Measurements from ENCODE around the gene FMR1NB. TPM values are rescaled to one million over a fixed set of nuclear protein-coding genes. Genes with fewer than 3 reads are reported as not detected.

The FMR1NB gene
- total and polyA plus RNA-seq, 10 of the 15 experiments (the other 5 are each of a cell fraction or from before 2014, with no cell fraction given), result 0.08 TPM; not detected in 9

GRCh38 chrX:147953976-147954375 is 27.2 kb upstream of the FMR1NB start:
- H2AFZ ChIP-seq (ENCODE audit: control insufficient read depth, low read depth, low read length), result no peak overlapping the region
- no peaks in the 10 kb centered on the region for H3K79me2 ChIP-seq (ENCODE audit: control insufficient read depth, insufficient read depth, low read length)
- no peaks in the 10 kb centered on the region for H3K4me1 ChIP-seq (ENCODE audit: control insufficient read depth, insufficient read depth, low read length)
- ATAC-seq (no peak), DNase-seq (ENCODE audit: low read depth, low spot score) (no peak), FAIRE-seq (no peak)
- ChIA-PET RAD21 (ENCODE audit: unreplicated experiment) (no interaction called here), CTCF (interaction anchor here (1.2 kb wide), 1 partner anchor 33 kb away, joined by 3 read pairs; no protein-coding TSS in a partner anchor), SMC1A (ENCODE audit: uncharacterized antibody, unreplicated experiment) (no interaction called here), POLR2A (no interaction called here)
- no peaks in the 10 kb centered on the region for H4K20me1 ChIP-seq (ENCODE audit: control insufficient read depth, insufficient read depth)
- 60% methylated on average over 2 of the region's 2 CpGs for WGBS (ENCODE audit: insufficient coverage, insufficient replicate concordance, low lambda C conversion rate, missing lambda C conversion rate)
- no peaks in the 10 kb centered on the region for H3K27me3 ChIP-seq (replicated peaks in 1 of 2; ENCODE audit: control insufficient read depth in 2 of 2, insufficient read depth in 2 of 2, low read length in 1 of 2)
- H3K4me3 ChIP-seq, result no peak overlapping the region
- intact Hi-C loops (cut with micrococcal nuclease; ENCODE audit: unreplicated experiment) (no loop called here), in situ Hi-C loops (cut with MboI) (no loop called here)
- no peaks in the 10 kb centered on the region for H3K36me3 ChIP-seq (ENCODE audit: control insufficient read depth in 2 of 2, insufficient read depth in 2 of 2, low read length in 1 of 2)
- no peaks in the 10 kb centered on the region for H3K9me3 ChIP-seq (replicated peaks; ENCODE audit: control insufficient read depth, insufficient read depth, low read length)
- no peak overlapping the region for H3K27ac ChIP-seq (ENCODE audit: control insufficient read depth, insufficient read depth)
- H3K4me2 ChIP-seq (ENCODE audit: control insufficient read depth, insufficient read depth), result no peak overlapping the region
- TF ChIP-seq ZBED1 (IDR thresholded peaks at IDR 0.05; ENCODE audit: borderline replicate concordance), result no peak
- TF ChIP-seq NFIC (IDR thresholded peaks at IDR 0.05; ENCODE audit: low read depth, low read length), result no peak
- TF ChIP-seq ATF3 (IDR thresholded peaks at IDR 0.05; ENCODE audit: borderline replicate concordance, extremely low read depth, low read depth, low read length), result no peak
- TF ChIP-seq ZNF24 (IDR thresholded peaks at IDR 0.05), result no peak
- TF ChIP-seq ZBTB33 (IDR thresholded peaks at IDR 0.05), result no peak
- no peak for TF ChIP-seq YBX1 (IDR thresholded peaks at IDR 0.05)
- no peak for TF ChIP-seq EED (IDR thresholded peaks at IDR 0.05; ENCODE audit: low read depth)
- no peak for TF ChIP-seq SMAD1 (IDR thresholded peaks at IDR 0.05; ENCODE audit: low read depth, partially characterized antibody)
- no peak for TF ChIP-seq NR2C1 (IDR thresholded peaks at IDR 0.05)
- no peak for TF ChIP-seq NRF1 (conservative IDR thresholded peaks at IDR 0.05; ENCODE audit: low read depth, low read length)
- no peak for TF ChIP-seq ESRRA (IDR thresholded peaks at IDR 0.05; ENCODE audit: low read length)
- TF ChIP-seq CREM (IDR thresholded peaks at IDR 0.05; ENCODE audit: low read depth), result no peak
- TF ChIP-seq FOS (IDR thresholded peaks at IDR 0.05; ENCODE audit: borderline replicate concordance, extremely low read depth, insufficient read length), result no peak
- no peak for TF ChIP-seq HDGF (IDR thresholded peaks at IDR 0.05)
- no peak for TF ChIP-seq KAT2A (conservative IDR thresholded peaks at IDR 0.05; ENCODE audit: control insufficient read depth, low read depth, low read length)
- TF ChIP-seq CUX1 (IDR thresholded peaks at IDR 0.05; ENCODE audit: insufficient replicate concordance, low read depth, low read length), result no peak
- TF ChIP-seq MYB (IDR thresholded peaks at IDR 0.05; ENCODE audit: borderline replicate concordance, low read depth, low read length), result no peak
- no peak for TF ChIP-seq MAX (IDR thresholded peaks at IDR 0.05; ENCODE audit: low read depth, low read length)
- TF ChIP-seq POU2F2 (IDR thresholded peaks at IDR 0.05; ENCODE audit: borderline replicate concordance, low read depth, low read length), result no peak
- TF ChIP-seq ZNF217 (IDR thresholded peaks at IDR 0.05), result no peak
- H3K9ac ChIP-seq (ENCODE audit: control insufficient read depth, insufficient read depth, low read length), result no peak overlapping the region
- BruUV-seq (replicated peaks), result no TSS peak

All from GM12878 (cell line).